WTC11 (cell line): Measurements from ENCODE around the gene GRM4. TPM values are rescaled to one million over a fixed set of nuclear protein-coding genes. Genes with fewer than 3 reads are reported as not detected.

Experiments
- AR ChIP-seq: fragments of 250-450 bp; sonication (Bioruptor Pico); IDR thresholded peaks from 2 replicates; pipeline ENCODE4 v1.9.0; 2021; ENCODE audit warnings: mild to moderate bottlenecking
- ARID4B ChIP-seq: sonication (generic); formaldehyde crosslinking; IDR thresholded peaks from 2 replicates; pipeline ENCODE4 v1.8.0; 2023; ENCODE audit warnings: missing genetic modification reagents, mild to moderate bottlenecking, borderline replicate concordance
- CBFB ChIP-seq: sonication (generic); formaldehyde crosslinking; IDR thresholded peaks from 2 replicates; pipeline ENCODE4 v1.8.1; 2022; ENCODE audit warnings: mild to moderate bottlenecking, low read depth, missing genetic modification reagents
- E2F1 ChIP-seq: sonication (generic); formaldehyde crosslinking; IDR thresholded peaks from 2 replicates; pipeline ENCODE4 v1.8.0; 2022; ENCODE audit warnings: mild to moderate bottlenecking, missing genetic modification reagents
- ETV6 ChIP-seq: sonication (generic); formaldehyde crosslinking; IDR thresholded peaks from 2 replicates; pipeline ENCODE4 v1.8.1; 2022; ENCODE audit warnings: mild to moderate bottlenecking, missing genetic modification reagents
- FOXP1 ChIP-seq: sonication (generic); formaldehyde crosslinking; IDR thresholded peaks from 2 replicates; pipeline ENCODE4 v1.8.0; 2022; ENCODE audit warnings: missing genetic modification reagents, mild to moderate bottlenecking, moderate library complexity, borderline replicate concordance
- GABPB1 ChIP-seq: sonication (generic); formaldehyde crosslinking; IDR thresholded peaks from 2 replicates; pipeline ENCODE4 v1.8.1; 2023; ENCODE audit warnings: mild to moderate bottlenecking, missing genetic modification reagents
- GTF2I ChIP-seq: fragments of 250-450 bp; sonication (Bioruptor Pico); conservative IDR thresholded peaks from 2 replicates; pipeline ENCODE4 v1.4.0; 2021; ENCODE audit warnings: mild to moderate bottlenecking
- IRF2 ChIP-seq: sonication (generic); formaldehyde crosslinking; IDR thresholded peaks from 2 replicates; pipeline ENCODE4 v1.8.0; 2022; ENCODE audit warnings: low read depth, missing genetic modification reagents, borderline replicate concordance
- MAX ChIP-seq: sonication (generic); formaldehyde crosslinking; IDR thresholded peaks from 2 replicates; pipeline ENCODE4 v1.8.0; 2022; ENCODE audit warnings: mild to moderate bottlenecking, missing genetic modification reagents
- MLX ChIP-seq: sonication (generic); formaldehyde crosslinking; IDR thresholded peaks from 2 replicates; pipeline ENCODE4 v1.8.1; 2023; ENCODE audit warnings: mild to moderate bottlenecking, missing genetic modification reagents, moderate library complexity
- NFE2L1 ChIP-seq: sonication (generic); formaldehyde crosslinking; IDR thresholded peaks from 2 replicates; pipeline ENCODE4 v1.8.1; 2023; ENCODE audit warnings: missing genetic modification reagents
- NR1H2 ChIP-seq: sonication (generic); formaldehyde crosslinking; IDR thresholded peaks from 2 replicates; pipeline ENCODE4 v1.9.0; 2021; ENCODE audit warnings: mild to moderate bottlenecking, moderate library complexity, missing genetic modification reagents
- NR3C1 ChIP-seq: sonication (generic); formaldehyde crosslinking; conservative IDR thresholded peaks from 2 replicates; pipeline ENCODE4 v1.8.1; 2023; ENCODE audit warnings: low read depth, mild to moderate bottlenecking, missing genetic modification reagents
- SMAD3 ChIP-seq: sonication (generic); formaldehyde crosslinking; IDR thresholded peaks from 2 replicates; pipeline ENCODE4 v1.8.0; 2022; ENCODE audit warnings: missing genetic modification reagents, mild to moderate bottlenecking, borderline replicate concordance
- SOX15 ChIP-seq: fragments of 250-450 bp; sonication (Bioruptor Pico); IDR thresholded peaks from 2 replicates; pipeline ENCODE4 v1.9.0; 2021; ENCODE audit warnings: mild to moderate bottlenecking
- USF1 ChIP-seq: sonication (generic); formaldehyde crosslinking; IDR thresholded peaks from 2 replicates; pipeline ENCODE4 v1.8.0; 2022; ENCODE audit warnings: mild to moderate bottlenecking, missing genetic modification reagents
- ZBTB43 ChIP-seq: sonication (generic); formaldehyde crosslinking; IDR thresholded peaks from 2 replicates; pipeline ENCODE4 v1.8.1; 2023; ENCODE audit warnings: mild to moderate bottlenecking, missing genetic modification reagents
- ZNF232 ChIP-seq: sonication (generic); formaldehyde crosslinking; IDR thresholded peaks from 2 replicates; pipeline ENCODE4 v1.8.0; 2022; ENCODE audit warnings: mild to moderate bottlenecking, missing genetic modification reagents
- ZNF281 ChIP-seq: sonication (generic); formaldehyde crosslinking; IDR thresholded peaks from 2 replicates; pipeline ENCODE4 v1.8.0; 2023; ENCODE audit warnings: mild to moderate bottlenecking, missing genetic modification reagents
- ZNF317 ChIP-seq: sonication (generic); formaldehyde crosslinking; IDR thresholded peaks from 2 replicates; pipeline ENCODE4 v1.8.1; 2023; ENCODE audit warnings: low read depth, mild to moderate bottlenecking, moderate library complexity, missing genetic modification reagents, borderline replicate concordance
- ZNF396 ChIP-seq: fragments of 250-450 bp; sonication (Bioruptor Pico); IDR thresholded peaks from 2 replicates; pipeline ENCODE4 v1.8.0; 2021; ENCODE audit warnings: mild to moderate bottlenecking, moderate library complexity, borderline replicate concordance
- ZSCAN18 ChIP-seq: fragments of 250-450 bp; sonication (Bioruptor Pico); IDR thresholded peaks from 2 replicates; pipeline ENCODE4 v2.1.2; 2022; ENCODE audit warnings: mild to moderate bottlenecking, moderate library complexity
- total RNA-seq: library from RNA; stranded (reverse); gene quantifications from 3 replicates; pipeline ENCODE4 v1.2.3, GENCODE V29; 2021

Gene GRM4
- total RNA-seq, 1 experiment from 2014 or later: 34.5 TPM

GRCh38 chr6:34115403-34115795 lies 30.5 kb downstream of the GRM4 start (continued):
- TF ChIP-seq CBFB (CRISPR knock-in tag): no peak
- TF ChIP-seq IRF2 (CRISPR knock-in tag): no peak
- TF ChIP-seq SOX15 (CRISPR knock-in tag): no peak
- TF ChIP-seq USF1 (CRISPR knock-in tag): peak; percentile 71; the same call in 1 of the 2 replicates
- TF ChIP-seq ZNF281 (CRISPR knock-in tag): 0 out of 2 replicates have a peak, but pooled peaks have one; percentile 37
- TF ChIP-seq GTF2I: no peak
- no peak for TF ChIP-seq NR3C1
- no peak for TF ChIP-seq NR1H2 (CRISPR knock-in tag)
- 0 out of 2 replicates have a peak, but pooled peaks have one; percentile 45 for TF ChIP-seq MLX (CRISPR knock-in tag)
- TF ChIP-seq ZNF232: peak; percentile 85; the same call in 1 of the 2 replicates
- TF ChIP-seq ZBTB43 (CRISPR knock-in tag): no peak
- TF ChIP-seq MAX (CRISPR knock-in tag): peak; percentile 39; the same call in 1 of the 2 replicates
- TF ChIP-seq E2F1 (CRISPR knock-in tag): no peak
- TF ChIP-seq SMAD3: peak; percentile 56; the same call in 1 of the 2 replicates
- peak; percentile 65; the same call in 1 of the 2 replicates for TF ChIP-seq FOXP1 (CRISPR knock-in tag)
- no peak for TF ChIP-seq ZSCAN18 (CRISPR knock-in tag)
- 0 out of 2 replicates have a peak, but pooled peaks have one; percentile 16 for TF ChIP-seq ZNF317
- TF ChIP-seq ARID4B: peak; percentile 84; the same call in 1 of the 2 replicates
- TF ChIP-seq ETV6 (CRISPR knock-in tag): 0 out of 2 replicates have a peak, but pooled peaks have one; percentile 49
- TF ChIP-seq GABPB1 (CRISPR knock-in tag): no peak
- no peak for TF ChIP-seq ZNF396 (CRISPR knock-in tag)
- no peak for TF ChIP-seq AR
- TF ChIP-seq NFE2L1 (CRISPR knock-in tag): peak; percentile 42; the same call in 1 of the 2 replicates
